ENCODE results near the gene CCDC30. TPM values are rescaled to one million over a fixed set of nuclear protein-coding genes. Genes with fewer than 3 reads are reported as not detected.

Gene CCDC30
- polyA plus RNA-seq, 3 donors, result 0.95 to 1.5 (median 1.2) TPM

DNA sequence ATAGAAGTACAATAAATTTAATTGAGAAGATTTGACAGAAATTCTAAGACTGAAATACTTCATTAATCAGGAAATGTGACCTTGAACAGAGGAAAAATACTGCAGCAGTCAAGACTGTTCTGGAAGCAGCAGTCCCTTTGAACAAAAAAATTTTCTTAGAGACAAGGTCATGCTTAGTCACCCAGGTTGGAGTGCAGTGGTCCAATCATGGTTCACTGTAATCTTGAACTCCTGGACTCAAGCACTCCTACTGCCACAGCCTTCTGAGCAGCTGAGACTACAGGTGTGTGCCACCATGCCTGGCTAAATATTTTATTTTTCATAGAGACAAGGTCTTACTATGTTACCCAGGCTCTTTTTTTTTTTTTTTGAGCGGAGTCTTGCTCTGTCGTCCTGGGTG lies 1.9 kb upstream of the CCDC30 start:
- Mint-ChIP-seq H3K36me3 (peaks cover 41 to 51% of the 10 kb centered on the region in 2 donors), H3K4me1 (peaks cover 38% of the 10 kb centered on the region), H3K27ac (no peak overlapping the region), H3K27me3 (ENCODE audit: low read depth in 3 of 3) (peaks cover 0 to 2% (median 0%) of the 10 kb centered on the region in 3 donors), H3K9me3 (no peaks in the 10 kb centered on the region), H3K4me3 (no peak overlapping the region)
- WGBS (ENCODE audit: insufficient coverage), result no CpG with 5 or more reads among the region's 2 CpGs
- Histone ChIP-seq H3K9me3 (replicated peaks in 1 of 2; ENCODE audit: control insufficient read depth in 1 of 2, insufficient read depth in 1 of 2, low read length in 2 of 2) (no peaks in the 10 kb centered on the region), H3K79me2 (ENCODE audit: insufficient read depth, low read length) (peaks cover 24% of the 10 kb centered on the region), H4K20me1 (ENCODE audit: insufficient read depth, low read length) (no peaks in the 10 kb centered on the region), H3K4me2 (replicated peaks; ENCODE audit: extremely low read depth, low read length, poor library complexity, severe bottlenecking) (no peak overlapping the region), H3K36me3 (replicated peaks in 1 of 2; ENCODE audit: control insufficient read depth in 1 of 2, insufficient read depth in 2 of 2, low read length in 2 of 2) (peaks cover 25 to 41% of the 10 kb centered on the region in 2 donors), H3K4me3 (replicated peaks in 1 of 3; ENCODE audit: low read depth in 2 of 3, low read length in 3 of 3) (no peak overlapping the region), H3K27ac (ENCODE audit: low read depth in 1 of 2, low read length in 2 of 2) (no peak overlapping the region), H3K9ac (ENCODE audit: insufficient read depth, low read length, poor library complexity, severe bottlenecking) (no peak overlapping the region), H3K27me3 (ENCODE audit: control insufficient read depth in 2 of 2, insufficient read depth in 2 of 2, low read length in 2 of 2) (no peaks in the 10 kb centered on the region), H2AFZ (ENCODE audit: insufficient read depth, low read depth, low read length, poor library complexity, severe bottlenecking) (no peak overlapping the region), H3K4me1 (ENCODE audit: control insufficient read depth in 1 of 2, insufficient read depth in 2 of 2, low read length in 2 of 2) (peaks cover 23 to 31% of the 10 kb centered on the region in 2 donors)
- intact Hi-C loops (cut with micrococcal nuclease), result loop anchor here (10.0 kb wide), 2 partner anchors 126 to 304 kb away; partner anchors contain the start of genes C1orf50 (in 1 of the 2), FOXJ3 (in 1 of the 2) and P3H1 (in 1 of the 2)
- DNase-seq, result no peak
- TF ChIP-seq, protein P1, sequence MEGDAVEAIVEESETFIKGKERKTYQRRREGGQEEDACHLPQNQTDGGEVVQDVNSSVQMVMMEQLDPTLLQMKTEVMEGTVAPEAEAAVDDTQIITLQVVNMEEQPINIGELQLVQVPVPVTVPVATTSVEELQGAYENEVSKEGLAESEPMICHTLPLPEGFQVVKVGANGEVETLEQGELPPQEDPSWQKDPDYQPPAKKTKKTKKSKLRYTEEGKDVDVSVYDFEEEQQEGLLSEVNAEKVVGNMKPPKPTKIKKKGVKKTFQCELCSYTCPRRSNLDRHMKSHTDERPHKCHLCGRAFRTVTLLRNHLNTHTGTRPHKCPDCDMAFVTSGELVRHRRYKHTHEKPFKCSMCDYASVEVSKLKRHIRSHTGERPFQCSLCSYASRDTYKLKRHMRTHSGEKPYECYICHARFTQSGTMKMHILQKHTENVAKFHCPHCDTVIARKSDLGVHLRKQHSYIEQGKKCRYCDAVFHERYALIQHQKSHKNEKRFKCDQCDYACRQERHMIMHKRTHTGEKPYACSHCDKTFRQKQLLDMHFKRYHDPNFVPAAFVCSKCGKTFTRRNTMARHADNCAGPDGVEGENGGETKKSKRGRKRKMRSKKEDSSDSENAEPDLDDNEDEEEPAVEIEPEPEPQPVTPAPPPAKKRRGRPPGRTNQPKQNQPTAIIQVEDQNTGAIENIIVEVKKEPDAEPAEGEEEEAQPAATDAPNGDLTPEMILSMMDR (IDR thresholded peaks at IDR 0.05), result no peak

GRCh38 chr1:42463921-42464320 lies 835 bp downstream of the CCDC30 start:
- Histone ChIP-seq H3K9me3 (replicated peaks in 1 of 2; ENCODE audit: control insufficient read depth in 1 of 2, insufficient read depth in 1 of 2, low read length in 2 of 2) (no peaks in the 10 kb centered on the region), H3K9ac (ENCODE audit: insufficient read depth, low read length, poor library complexity, severe bottlenecking) (no peak overlapping the region), H3K4me2 (replicated peaks; ENCODE audit: extremely low read depth, low read length, poor library complexity, severe bottlenecking) (peak overlapping the region; percentile 78), H2AFZ (ENCODE audit: insufficient read depth, low read depth, low read length, poor library complexity, severe bottlenecking) (peak overlapping the region; percentile 69), H3K4me3 (replicated peaks in 1 of 3; ENCODE audit: low read depth in 2 of 3, low read length in 3 of 3) (peak overlapping the region in 1 of 3 experiments; percentile 73), H3K27me3 (ENCODE audit: control insufficient read depth in 2 of 2, insufficient read depth in 2 of 2, low read length in 2 of 2) (no peaks in the 10 kb centered on the region), H3K27ac (ENCODE audit: low read depth in 1 of 2, low read length in 2 of 2) (no peak overlapping the region), H3K4me1 (ENCODE audit: control insufficient read depth in 1 of 2, insufficient read depth in 2 of 2, low read length in 2 of 2) (peaks cover 16% of the 10 kb centered on the region in 2 donors), H4K20me1 (ENCODE audit: insufficient read depth, low read length) (no peaks in the 10 kb centered on the region), H3K36me3 (replicated peaks in 1 of 2; ENCODE audit: control insufficient read depth in 1 of 2, insufficient read depth in 2 of 2, low read length in 2 of 2) (peaks cover 20 to 27% of the 10 kb centered on the region in 2 donors), H3K79me2 (ENCODE audit: insufficient read depth, low read length) (peaks cover under 1% of the 10 kb centered on the region)
- Mint-ChIP-seq H3K36me3 (peaks cover 27 to 33% of the 10 kb centered on the region in 2 donors), H3K4me1 (peaks cover 25% of the 10 kb centered on the region), H3K4me3 (peak overlapping the region in 1 of 2 donors; percentile 91), H3K9me3 (no peaks in the 10 kb centered on the region), H3K27me3 (ENCODE audit: low read depth in 3 of 3) (peaks cover 0 to 2% (median 2%) of the 10 kb centered on the region in 3 donors), H3K27ac (peak overlapping the region in 3 of 7 donors; percentile 1 to 85 (median 59))
- intact Hi-C loops (cut with micrococcal nuclease), result loop anchor here (10.0 kb wide), 2 partner anchors 129 to 301 kb away; partner anchors contain the start of genes C1orf50 (in 1 of the 2), FOXJ3 (in 1 of the 2) and P3H1 (in 1 of the 2)
- TF ChIP-seq, protein P1 (IDR thresholded peaks at IDR 0.05), result no peak
- 100% methylated on average over 1 of the region's 3 CpGs for WGBS (ENCODE audit: insufficient coverage)
- no peak for DNase-seq
